ENCODE data around the gene TCTN2. TPM values are rescaled to one million over a fixed set of nuclear protein-coding genes. Genes with fewer than 3 reads are reported as not detected.

Gene TCTN2
- total RNA-seq, 1 experiment from 2014 or later, result 12.1 TPM

DNA sequence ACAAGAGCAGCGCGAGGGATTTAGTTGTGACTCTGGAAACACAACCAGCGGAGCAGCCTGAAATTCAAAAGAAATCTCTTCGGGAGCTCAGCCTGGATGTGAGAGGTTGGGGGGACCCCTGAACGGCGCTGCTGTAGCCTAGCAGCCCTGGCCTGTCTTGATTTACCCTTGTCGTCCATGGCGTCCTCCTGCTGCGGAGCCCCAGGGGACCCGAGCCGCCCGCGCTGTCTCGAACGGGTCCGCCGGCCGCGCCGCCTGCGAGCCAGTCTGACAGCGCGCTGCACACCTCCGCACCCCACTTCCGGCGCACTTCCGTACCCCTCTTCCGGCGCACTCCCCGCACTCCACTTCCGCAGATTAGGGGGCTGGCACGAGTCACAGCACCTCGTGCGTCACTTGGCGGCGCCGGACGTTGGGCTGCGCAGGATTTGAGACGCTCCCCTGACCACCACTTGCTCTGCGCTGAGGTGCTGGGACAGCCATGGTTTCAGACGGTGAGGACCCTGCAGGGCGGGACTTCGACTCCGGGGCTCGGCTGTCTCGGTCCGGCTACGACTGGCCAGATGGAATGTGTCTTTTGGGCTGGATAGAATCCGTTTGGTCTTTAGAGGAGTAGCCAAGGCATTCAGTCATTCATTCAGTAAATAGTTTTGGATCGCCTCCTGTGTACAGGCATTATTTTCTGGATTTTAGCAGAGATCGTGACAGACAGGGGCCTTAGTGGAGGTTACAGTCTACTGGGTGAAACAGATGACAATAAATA, 37.4 kb upstream of the TCTN2 start, which contains the start of the genes EIF2B1 and GTF2H3:
Gene EIF2B1 (minus strand): TSS at position 308 of the 763 bp plus-strand sequence. CDS start 129 bp downstream, at position 179.
Gene GTF2H3 (plus strand): TSS at position 451 of the 763 bp plus-strand sequence. CDS start 31 bp downstream, at position 482.
- ChIA-PET CTCF (no interaction called here), RAD21 (ENCODE audit: low non-redundant PET in 1 of 2, low total read pairs in 2 of 2, uncharacterized antibody in 2 of 2, unreplicated experiment in 2 of 2) (interaction anchor here in 1 of 2 experiments (0.7 kb wide), 1 partner anchor 422 kb away, joined by 3 read pairs; no protein-coding TSS in a partner anchor), POLR2A (interaction anchor here (1.1 kb wide), 1 partner anchor 43 kb away, joined by 3 read pairs; no protein-coding TSS in a partner anchor)
- peak; percentile 94 for DNase-seq (ENCODE audit: low read depth, low spot score)
- Histone ChIP-seq H3K27ac (ENCODE audit: low read depth, low read length) (peak within 1 kb of the TSS; percentile 65), H3K4me3 (replicated peaks in 1 of 2; ENCODE audit: low read depth in 1 of 2, low read length in 2 of 2) (peak within 1 kb of the TSS; percentile 72 to 73), H2AFZ (ENCODE audit: low read depth, low read length, poor library complexity, severe bottlenecking) (no peak within 1 kb of the TSS), H3K9me3 (ENCODE audit: control insufficient read depth in 1 of 2, insufficient read depth in 1 of 2, low read depth in 1 of 2, low read length in 2 of 2) (no peaks in the 10 kb centered on the region), H3K27me3 (ENCODE audit: insufficient read depth, low read length) (no peaks in the 10 kb centered on the region), H3K9ac (ENCODE audit: low read length) (peak within 1 kb of the TSS; percentile 88), H3K36me3 (ENCODE audit: control insufficient read depth in 1 of 2, insufficient read depth in 2 of 2, low read length in 2 of 2) (peaks cover 21 to 24% of the 10 kb centered on the region in 2 experiments), H4K20me1 (ENCODE audit: insufficient read depth) (no peaks in the 10 kb centered on the region), H3K9me2 (ENCODE audit: insufficient read depth) (no peaks in the 10 kb centered on the region), H3K4me1 (ENCODE audit: control insufficient read depth in 1 of 2, insufficient read depth in 2 of 2, low read length in 2 of 2) (peaks cover 9 to 12% of the 10 kb centered on the region in 2 experiments), H3K79me2 (ENCODE audit: insufficient read depth, low read length) (peaks cover 73% of the 10 kb centered on the region), H3K4me2 (ENCODE audit: low read length) (peak within 1 kb of the TSS; percentile 98)
- BruUV-seq (replicated peaks), result no TSS peak
- ATAC-seq, result peak; percentile 97
- intact Hi-C loops (cut with micrococcal nuclease), result loop anchor here (5.0 kb wide), 1 partner anchor 339 kb away; the partner anchor contains the start of genes CCDC92 and ZNF664
- TF ChIP-seq SRF (IDR thresholded peaks at IDR 0.05; ENCODE audit: low read depth) (peak; percentile 99), CEBPB (IDR thresholded peaks at IDR 0.05; ENCODE audit: low read depth) (no peak), EZH2 (IDR thresholded peaks at IDR 0.05) (no peak), EGR1 (IDR thresholded peaks at IDR 0.05; ENCODE audit: low read depth) (peak; percentile 62; the same call in 1 of the 2 replicates), FOSL1 (IDR thresholded peaks at IDR 0.05; ENCODE audit: low read depth) (no peak), POLR2A (IDR thresholded peaks at IDR 0.05; ENCODE audit: borderline replicate concordance, extremely low read depth, insufficient read depth, insufficient read length) (peak; percentile 94), YY1 (IDR thresholded peaks at IDR 0.05; ENCODE audit: extremely low read depth, insufficient replicate concordance, low read depth, low read length) (peak; percentile 85), CBX3 (IDR thresholded peaks at IDR 0.05; ENCODE audit: low read depth) (peak; percentile 91), TCF7L2 (IDR thresholded peaks at IDR 0.05; ENCODE audit: borderline replicate concordance, extremely low read depth, insufficient read depth, insufficient read length) (peak; percentile 40), RAD21 (IDR thresholded peaks at IDR 0.05; ENCODE audit: low read depth) (no peak), POLR2AphosphoS5 (IDR thresholded peaks at IDR 0.05; ENCODE audit: low read depth, low read length) (peak; percentile 98), ZFX (IDR thresholded peaks at IDR 0.05) (no peak; the same call in 1 of the 2 replicates), SP1 (IDR thresholded peaks at IDR 0.05; ENCODE audit: low read depth) (peak; percentile 93), SIN3A (IDR thresholded peaks at IDR 0.05; ENCODE audit: low read depth) (peak; percentile 96)
- TF ChIP-seq, protein P1, sequence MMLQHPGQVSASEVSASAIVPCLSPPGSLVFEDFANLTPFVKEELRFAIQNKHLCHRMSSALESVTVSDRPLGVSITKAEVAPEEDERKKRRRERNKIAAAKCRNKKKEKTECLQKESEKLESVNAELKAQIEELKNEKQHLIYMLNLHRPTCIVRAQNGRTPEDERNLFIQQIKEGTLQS (IDR thresholded peaks at IDR 0.05), result no peak
- TF ChIP-seq, protein P2, sequence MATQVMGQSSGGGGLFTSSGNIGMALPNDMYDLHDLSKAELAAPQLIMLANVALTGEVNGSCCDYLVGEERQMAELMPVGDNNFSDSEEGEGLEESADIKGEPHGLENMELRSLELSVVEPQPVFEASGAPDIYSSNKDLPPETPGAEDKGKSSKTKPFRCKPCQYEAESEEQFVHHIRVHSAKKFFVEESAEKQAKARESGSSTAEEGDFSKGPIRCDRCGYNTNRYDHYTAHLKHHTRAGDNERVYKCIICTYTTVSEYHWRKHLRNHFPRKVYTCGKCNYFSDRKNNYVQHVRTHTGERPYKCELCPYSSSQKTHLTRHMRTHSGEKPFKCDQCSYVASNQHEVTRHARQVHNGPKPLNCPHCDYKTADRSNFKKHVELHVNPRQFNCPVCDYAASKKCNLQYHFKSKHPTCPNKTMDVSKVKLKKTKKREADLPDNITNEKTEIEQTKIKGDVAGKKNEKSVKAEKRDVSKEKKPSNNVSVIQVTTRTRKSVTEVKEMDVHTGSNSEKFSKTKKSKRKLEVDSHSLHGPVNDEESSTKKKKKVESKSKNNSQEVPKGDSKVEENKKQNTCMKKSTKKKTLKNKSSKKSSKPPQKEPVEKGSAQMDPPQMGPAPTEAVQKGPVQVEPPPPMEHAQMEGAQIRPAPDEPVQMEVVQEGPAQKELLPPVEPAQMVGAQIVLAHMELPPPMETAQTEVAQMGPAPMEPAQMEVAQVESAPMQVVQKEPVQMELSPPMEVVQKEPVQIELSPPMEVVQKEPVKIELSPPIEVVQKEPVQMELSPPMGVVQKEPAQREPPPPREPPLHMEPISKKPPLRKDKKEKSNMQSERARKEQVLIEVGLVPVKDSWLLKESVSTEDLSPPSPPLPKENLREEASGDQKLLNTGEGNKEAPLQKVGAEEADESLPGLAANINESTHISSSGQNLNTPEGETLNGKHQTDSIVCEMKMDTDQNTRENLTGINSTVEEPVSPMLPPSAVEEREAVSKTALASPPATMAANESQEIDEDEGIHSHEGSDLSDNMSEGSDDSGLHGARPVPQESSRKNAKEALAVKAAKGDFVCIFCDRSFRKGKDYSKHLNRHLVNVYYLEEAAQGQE (IDR thresholded peaks at IDR 0.05; ENCODE audit: low read depth), result no peak
- TF ChIP-seq, protein P3, sequence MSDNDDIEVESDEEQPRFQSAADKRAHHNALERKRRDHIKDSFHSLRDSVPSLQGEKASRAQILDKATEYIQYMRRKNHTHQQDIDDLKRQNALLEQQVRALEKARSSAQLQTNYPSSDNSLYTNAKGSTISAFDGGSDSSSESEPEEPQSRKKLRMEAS (IDR thresholded peaks at IDR 0.05), result peak; percentile 99
- TF ChIP-seq, protein P4, sequence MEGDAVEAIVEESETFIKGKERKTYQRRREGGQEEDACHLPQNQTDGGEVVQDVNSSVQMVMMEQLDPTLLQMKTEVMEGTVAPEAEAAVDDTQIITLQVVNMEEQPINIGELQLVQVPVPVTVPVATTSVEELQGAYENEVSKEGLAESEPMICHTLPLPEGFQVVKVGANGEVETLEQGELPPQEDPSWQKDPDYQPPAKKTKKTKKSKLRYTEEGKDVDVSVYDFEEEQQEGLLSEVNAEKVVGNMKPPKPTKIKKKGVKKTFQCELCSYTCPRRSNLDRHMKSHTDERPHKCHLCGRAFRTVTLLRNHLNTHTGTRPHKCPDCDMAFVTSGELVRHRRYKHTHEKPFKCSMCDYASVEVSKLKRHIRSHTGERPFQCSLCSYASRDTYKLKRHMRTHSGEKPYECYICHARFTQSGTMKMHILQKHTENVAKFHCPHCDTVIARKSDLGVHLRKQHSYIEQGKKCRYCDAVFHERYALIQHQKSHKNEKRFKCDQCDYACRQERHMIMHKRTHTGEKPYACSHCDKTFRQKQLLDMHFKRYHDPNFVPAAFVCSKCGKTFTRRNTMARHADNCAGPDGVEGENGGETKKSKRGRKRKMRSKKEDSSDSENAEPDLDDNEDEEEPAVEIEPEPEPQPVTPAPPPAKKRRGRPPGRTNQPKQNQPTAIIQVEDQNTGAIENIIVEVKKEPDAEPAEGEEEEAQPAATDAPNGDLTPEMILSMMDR (IDR thresholded peaks at IDR 0.05 in 2 of 3, conservative IDR thresholded peaks at IDR 0.05 in 1 of 3; ENCODE audit: borderline replicate concordance in 1 of 3, insufficient read depth in 1 of 3, low read depth in 2 of 3, low read length in 2 of 3), result no peak
- TF ChIP-seq, protein P5, sequence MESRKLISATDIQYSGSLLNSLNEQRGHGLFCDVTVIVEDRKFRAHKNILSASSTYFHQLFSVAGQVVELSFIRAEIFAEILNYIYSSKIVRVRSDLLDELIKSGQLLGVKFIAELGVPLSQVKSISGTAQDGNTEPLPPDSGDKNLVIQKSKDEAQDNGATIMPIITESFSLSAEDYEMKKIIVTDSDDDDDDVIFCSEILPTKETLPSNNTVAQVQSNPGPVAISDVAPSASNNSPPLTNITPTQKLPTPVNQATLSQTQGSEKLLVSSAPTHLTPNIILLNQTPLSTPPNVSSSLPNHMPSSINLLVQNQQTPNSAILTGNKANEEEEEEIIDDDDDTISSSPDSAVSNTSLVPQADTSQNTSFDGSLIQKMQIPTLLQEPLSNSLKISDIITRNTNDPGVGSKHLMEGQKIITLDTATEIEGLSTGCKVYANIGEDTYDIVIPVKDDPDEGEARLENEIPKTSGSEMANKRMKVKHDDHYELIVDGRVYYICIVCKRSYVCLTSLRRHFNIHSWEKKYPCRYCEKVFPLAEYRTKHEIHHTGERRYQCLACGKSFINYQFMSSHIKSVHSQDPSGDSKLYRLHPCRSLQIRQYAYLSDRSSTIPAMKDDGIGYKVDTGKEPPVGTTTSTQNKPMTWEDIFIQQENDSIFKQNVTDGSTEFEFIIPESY (IDR thresholded peaks at IDR 0.05; ENCODE audit: extremely low read depth, insufficient replicate concordance, low read length), result peak; percentile 42

All from HCT116 (cell line).